ENCODE data around the gene NRROS.

- TF ChIP-seq REST (IDR thresholded peaks at IDR 0.05; ENCODE audit: insufficient replicate concordance, low read depth) (no peak), POLR2AphosphoS5 (IDR thresholded peaks at IDR 0.05; ENCODE audit: low read depth) (no peak), CTCF (IDR thresholded peaks at IDR 0.05; ENCODE audit: insufficient read depth, low read length) (no peak), GABPA (IDR thresholded peaks at IDR 0.05; ENCODE audit: low read depth) (no peak), SPI1 (IDR thresholded peaks at IDR 0.05; ENCODE audit: borderline replicate concordance, low read depth) (no peak)
Measured at GRCh38 chr3:196602673-196603072, 36.8 kb upstream of the NRROS start.

Measured in HL-60 (cell line).